NT2/D1 (cell line): Measurements from ENCODE around the gene TRAF4.
A peak's percentile ranks its signal among the peaks of the same experiment; 100 is the strongest.
"Not testable (repeated sequence)": the region's sequence is repeated elsewhere in the genome, so short reads cannot be mapped to it uniquely, and the experiment has no call there.

Experiments
- DNase-seq: peaks from one replicate; pipeline ENCODE4 v3.0.0-alpha.2; 2011; ENCODE audit warnings: low read depth, low spot score
- H3K27me3 ChIP-seq: 2 replicates; pipeline ENCODE4 v1.6.0; 2011; ENCODE audit warnings: mild to moderate bottlenecking; ENCODE audit not compliant: insufficient read length, insufficient read depth
- H3K36me3 ChIP-seq: 2 replicates; pipeline ENCODE4 v1.6.1; 2011; ENCODE audit warnings: mild to moderate bottlenecking, low read length, mixed read lengths; ENCODE audit not compliant: insufficient read depth, insufficient read length
- H3K4me1 ChIP-seq: 2 replicates; pipeline ENCODE4 v1.5.1; 2011; ENCODE audit not compliant: insufficient read depth, insufficient read length
- H3K4me3 ChIP-seq: 2 replicates; pipeline ENCODE4 v1.5.1; 2011; ENCODE audit warnings: low read depth; ENCODE audit not compliant: insufficient read length
- H3K9ac ChIP-seq: 2 replicates; pipeline ENCODE4 v1.6.0; 2011; ENCODE audit warnings: low read depth; ENCODE audit not compliant: insufficient read length
- H3K9me3 ChIP-seq: 2 replicates; pipeline ENCODE4 v1.5.1; 2011; ENCODE audit warnings: mild to moderate bottlenecking, low read length; ENCODE audit not compliant: insufficient read depth
- SUZ12 ChIP-seq: IDR thresholded peaks from 2 replicates; pipeline ENCODE4 v1.6.1; 2011; ENCODE audit not compliant: insufficient read length, insufficient read depth; ENCODE audit errors: extremely low read depth
- YY1 ChIP-seq: IDR thresholded peaks from 2 replicates; pipeline ENCODE4 v1.6.1; 2011; ENCODE audit not compliant: insufficient read length, insufficient read depth
- ZNF274 ChIP-seq: IDR thresholded peaks from 2 replicates; pipeline ENCODE4 v1.6.1; 2011; ENCODE audit warnings: mild to moderate bottlenecking, low read depth, low read length

TRAF4 gene

DNA sequence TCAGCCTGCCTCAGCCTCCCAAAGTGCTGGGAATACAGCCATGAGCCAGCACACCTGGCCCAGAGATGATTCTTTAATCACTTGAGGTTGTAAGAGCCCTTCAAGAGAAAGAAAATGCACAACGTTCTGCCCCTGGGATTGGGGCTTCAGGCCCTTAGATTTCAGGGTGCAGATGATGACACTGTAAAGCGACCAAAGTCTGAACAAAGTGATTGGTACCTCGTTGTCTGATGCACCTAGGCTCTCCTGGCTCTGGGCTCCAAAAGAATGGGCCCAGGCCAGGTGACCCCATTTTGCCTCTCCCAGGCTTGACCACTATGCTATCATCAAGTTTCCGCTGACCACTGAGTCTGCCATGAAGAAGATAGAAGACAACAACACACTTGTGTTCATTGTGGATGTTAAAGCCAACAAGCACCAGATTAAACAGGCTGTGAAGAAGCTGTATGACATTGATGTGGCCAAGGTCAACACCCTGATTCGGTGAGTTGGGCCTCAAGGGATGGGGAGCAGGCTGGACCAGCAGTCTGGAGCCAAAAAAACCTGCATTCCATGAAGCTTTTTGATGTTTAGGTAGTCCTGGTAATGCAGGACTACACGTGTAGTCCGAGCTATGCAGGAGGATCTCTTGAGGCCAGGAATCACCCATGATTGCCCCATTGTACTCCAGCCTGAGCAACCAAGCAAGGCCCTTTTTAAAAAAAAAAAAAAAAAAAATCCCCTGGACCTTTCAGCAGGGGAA, 21.2 kb upstream of the TRAF4 start:
- Histone ChIP-seq H3K9ac (peak overlapping the region; percentile 71), H3K27me3 (no peaks in the 10 kb centered on the region), H3K4me1 (peaks cover 5% of the 10 kb centered on the region), H3K4me3 (no peak overlapping the region), H3K9me3 (no peaks in the 10 kb centered on the region), H3K36me3 (peaks cover 47% of the 10 kb centered on the region)
- no peak for DNase-seq
- TF ChIP-seq YY1 = no peak
- TF ChIP-seq ZNF274 = no peak
- TF ChIP-seq SUZ12 = no peak

DNA sequence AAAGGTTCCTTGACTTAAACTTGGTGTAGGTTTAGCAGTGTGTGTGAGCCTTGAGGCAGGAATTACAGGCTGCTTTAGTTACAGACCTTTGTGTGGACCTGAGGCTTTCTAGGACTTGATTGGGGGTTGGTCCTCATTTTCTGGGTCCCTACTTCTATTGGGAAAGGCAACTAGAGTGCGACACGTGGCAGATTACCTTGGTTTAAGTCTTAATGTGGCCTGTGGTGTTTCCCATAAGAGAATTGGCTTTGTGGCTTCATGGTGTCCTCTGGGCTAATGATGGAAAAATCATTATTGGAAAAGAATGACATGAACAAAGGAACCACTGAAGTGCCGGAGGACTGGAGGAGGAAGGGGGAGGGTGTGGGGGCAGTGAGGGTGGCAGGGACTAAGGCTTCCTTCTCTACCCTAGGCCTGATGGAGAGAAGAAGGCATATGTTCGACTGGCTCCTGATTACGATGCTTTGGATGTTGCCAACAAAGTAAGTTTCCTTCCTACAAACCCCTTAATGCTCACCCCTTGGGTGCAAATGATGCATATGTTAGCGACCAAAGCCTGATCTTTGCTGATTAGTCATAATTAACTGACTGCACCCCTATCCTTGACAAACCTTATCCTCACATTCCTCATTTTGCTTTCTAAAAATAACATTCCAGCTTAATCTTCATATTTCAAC, 20.5 kb upstream of the TRAF4 start:
- Histone ChIP-seq H3K9ac (peak overlapping the region; percentile 6), H3K27me3 (no peaks in the 10 kb centered on the region), H3K4me1 (peaks cover 5% of the 10 kb centered on the region), H3K36me3 (peaks cover 47% of the 10 kb centered on the region), H3K9me3 (no peaks in the 10 kb centered on the region), H3K4me3 (no peak overlapping the region)
- TF ChIP-seq ZNF274 = no peak
- no peak for DNase-seq

- H3K4me1 ChIP-seq, H3K27me3 ChIP-seq, H3K9me3 ChIP-seq, DNase-seq: not testable (repeated sequence)
- Histone ChIP-seq H3K36me3 (peaks cover 47% of the 10 kb centered on the region), H3K4me3 (peak overlapping the region; percentile 24), H3K9ac (peak overlapping the region; percentile 57)
These were observed 19.8 kb upstream of the TRAF4 start for GRCh38 chr17:28723836-28724499.

DNA sequence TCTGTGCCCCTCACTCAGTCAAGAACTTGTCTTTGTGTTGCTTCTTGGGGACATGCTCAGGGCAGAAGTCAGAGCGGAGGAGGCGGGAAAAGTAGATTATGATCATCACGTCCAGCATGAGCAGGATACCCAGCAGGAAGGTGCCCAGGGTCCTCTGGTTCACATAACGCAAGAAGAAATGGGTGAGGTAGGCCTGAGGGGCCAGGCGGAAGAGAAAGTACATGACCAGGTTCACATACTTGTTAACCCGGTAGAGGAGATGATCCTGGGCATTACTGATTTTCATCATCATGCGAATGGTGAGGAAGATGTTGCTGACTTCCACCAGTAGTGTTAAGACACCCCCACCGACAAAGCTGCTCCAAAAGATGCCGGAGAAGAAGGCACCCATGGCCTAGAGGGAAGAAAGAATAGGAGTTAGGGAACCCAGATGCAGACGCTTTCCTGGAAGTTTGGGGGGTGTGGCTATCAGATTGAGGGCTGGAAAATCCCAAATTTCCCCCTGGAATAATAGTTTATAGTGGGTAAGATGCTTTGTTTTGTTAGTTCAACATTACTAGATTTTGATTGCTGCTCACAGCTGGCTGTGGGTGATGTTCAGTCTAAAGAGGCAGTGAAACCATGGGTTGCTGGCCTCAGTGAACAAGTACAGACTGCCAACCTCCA, 19.2 kb upstream of the TRAF4 start:
- H3K36me3 ChIP-seq = peaks cover 47% of the 10 kb centered on the region
- H3K4me1 ChIP-seq = peaks cover 5% of the 10 kb centered on the region
- H3K9me3 ChIP-seq = no peaks in the 10 kb centered on the region
- TF ChIP-seq SUZ12 (no peak), YY1 (no peak), ZNF274 (no peak)
- H3K9ac ChIP-seq = peak overlapping the region; percentile 95
- DNase-seq = no peak
- peak overlapping the region; percentile 85 for H3K4me3 ChIP-seq
- no peaks in the 10 kb centered on the region for H3K27me3 ChIP-seq

DNA sequence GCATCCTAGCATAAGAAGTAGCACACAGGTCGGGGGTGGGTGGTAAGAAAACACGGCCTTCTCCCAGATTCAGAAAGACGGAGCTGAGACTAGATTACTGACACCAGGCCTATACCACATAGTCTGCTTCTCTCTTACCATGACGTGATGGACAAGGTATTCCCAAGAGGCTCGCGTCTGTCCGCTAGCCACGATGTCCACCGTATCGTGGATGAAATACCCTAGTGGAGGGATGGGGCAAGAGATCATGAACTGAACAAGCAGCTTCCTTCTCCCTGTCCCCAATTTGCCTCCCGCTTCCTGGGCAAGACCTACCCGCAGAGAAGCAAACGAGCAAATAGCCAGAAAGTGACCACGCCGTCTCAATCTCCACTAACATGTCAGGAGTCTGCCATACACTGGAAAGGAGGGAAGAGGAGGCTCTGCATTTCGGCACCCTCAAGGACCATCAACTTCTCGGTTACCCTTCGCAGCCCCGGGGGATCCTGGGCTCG, 18.6 kb upstream of the TRAF4 start:
- H3K4me3 ChIP-seq = peak overlapping the region; percentile 85
- peaks cover 43% of the 10 kb centered on the region for H3K36me3 ChIP-seq
- H3K27me3 ChIP-seq = no peaks in the 10 kb centered on the region
- TF ChIP-seq SUZ12 = no peak
- TF ChIP-seq ZNF274 = no peak
- no peak for TF ChIP-seq YY1
- no peak for DNase-seq
- H3K4me1 ChIP-seq = peaks cover 5% of the 10 kb centered on the region
- no peaks in the 10 kb centered on the region for H3K9me3 ChIP-seq
- H3K9ac ChIP-seq = peak overlapping the region; percentile 95

- Histone ChIP-seq H3K4me3 (peak overlapping the region; percentile 85), H3K36me3 (peaks cover 38% of the 10 kb centered on the region), H3K27me3 (no peaks in the 10 kb centered on the region), H3K9me3 (no peaks in the 10 kb centered on the region), H3K9ac (peak overlapping the region; percentile 95), H3K4me1 (peaks cover 5% of the 10 kb centered on the region)
- no peak for DNase-seq
- no peak for TF ChIP-seq YY1
- no peak for TF ChIP-seq SUZ12
- no peak for TF ChIP-seq ZNF274
These were observed 18.1 kb upstream of the TRAF4 start for GRCh38 chr17:28725660-28726225.

GRCh38 chr17:28726226-28726626, 17.6 kb upstream of the TRAF4 start, which contains the start of gene TLCD1:
TSS of gene TLCD1 (minus strand) at chr17:28726233. CDS start at chr17:28726097, 136 bp downstream.
- no peak for DNase-seq
- no peaks in the 10 kb centered on the region for H3K9me3 ChIP-seq
- H3K4me1 ChIP-seq = peaks cover 5% of the 10 kb centered on the region

More at GRCh38 chr17:28726226-28726626, 17.6 kb upstream of the TRAF4 start, which contains the start of gene TLCD1:
- Histone ChIP-seq H3K9ac (peak within 1 kb of the TSS; percentile 96), H3K36me3 (peaks cover 33% of the 10 kb centered on the region), H3K4me3 (peak within 1 kb of the TSS; percentile 85), H3K27me3 (no peaks in the 10 kb centered on the region)
- TF ChIP-seq ZNF274 (no peak), SUZ12 (no peak), YY1 (no peak)
